Measurements from ENCODE around the gene PPP1R13L.
A peak's percentile ranks its signal among the peaks of the same experiment; 100 is the strongest.
"Not testable (repeated sequence)": the region's sequence is repeated elsewhere in the genome, so short reads cannot be mapped to it uniquely, and the experiment has no call there.

PPP1R13L gene

DNA sequence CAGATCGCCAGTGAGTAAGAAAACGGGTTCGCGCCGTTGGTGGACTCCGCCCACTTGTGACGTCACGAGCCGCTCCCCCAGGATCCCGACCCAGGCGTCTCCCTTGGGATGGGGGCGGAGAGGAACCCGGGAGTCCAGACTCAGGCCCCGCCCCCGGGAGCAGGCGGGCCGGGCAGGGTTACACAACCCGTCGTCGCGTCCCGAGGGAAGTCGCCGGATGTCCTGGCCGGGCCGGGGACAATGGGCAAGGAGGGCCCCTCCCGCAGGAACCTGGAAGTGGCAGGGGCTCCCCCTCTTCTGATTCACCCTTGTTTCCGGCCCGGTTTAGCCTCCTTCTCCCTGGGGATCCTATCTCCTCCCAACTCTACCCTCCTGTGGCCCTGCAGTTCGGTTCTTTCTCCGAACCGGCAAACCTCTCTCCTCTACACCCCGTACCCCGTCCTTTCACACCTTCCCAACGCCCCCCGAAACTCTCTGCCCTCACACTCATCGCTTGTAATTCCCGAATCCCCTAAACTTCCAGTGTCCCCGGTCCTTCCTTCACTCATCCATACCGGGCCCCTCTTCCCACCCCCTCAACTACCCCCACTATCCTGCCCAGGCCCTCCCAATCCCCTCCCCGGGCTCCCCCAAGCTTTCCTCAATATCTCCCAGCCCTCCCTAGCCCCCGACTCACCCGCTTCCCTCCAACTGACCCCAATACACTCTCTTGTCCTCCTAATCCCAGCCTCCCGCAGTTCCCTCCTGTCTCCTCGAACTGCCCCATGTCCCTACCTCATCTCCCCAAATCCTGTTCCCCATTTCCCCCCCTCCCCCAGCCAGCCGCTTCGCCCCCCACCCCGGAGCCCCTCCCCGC lies 38.8 kb upstream of the PPP1R13L start:
- Histone ChIP-seq H3K4me3 (ENCODE audit: low read depth in 1 of 2, low read length in 2 of 2) (peak overlapping the region in 1 of 2 donors; percentile 58), H3K27me3 (ENCODE audit: control insufficient read depth in 1 of 2, insufficient read depth in 2 of 2, low read length in 2 of 2) (no peaks in the 10 kb centered on the region), H3K9ac (ENCODE audit: low read length) (peak overlapping the region; percentile 44), H3K36me3 (ENCODE audit: insufficient read depth, low read length) (no peaks in the 10 kb centered on the region), H3K4me1 (ENCODE audit: insufficient read depth, low read length) (peaks cover 20% of the 10 kb centered on the region), H3K9me3 (ENCODE audit: low read length) (no peaks in the 10 kb centered on the region), H3K27ac (ENCODE audit: low read depth, low read length) (peak overlapping the region; percentile 63)

- Histone ChIP-seq H3K27me3 (ENCODE audit: control insufficient read depth in 1 of 2, insufficient read depth in 2 of 2, low read length in 2 of 2) (no peaks in the 10 kb centered on the region), H3K36me3 (ENCODE audit: insufficient read depth, low read length) (no peaks in the 10 kb centered on the region), H3K9me3 (ENCODE audit: low read length) (no peaks in the 10 kb centered on the region), H3K4me1 (ENCODE audit: insufficient read depth, low read length) (peaks cover 19% of the 10 kb centered on the region), H3K4me3 (ENCODE audit: low read depth in 1 of 2, low read length in 2 of 2) (peak overlapping the region in 1 of 2 donors; percentile 58), H3K27ac (ENCODE audit: low read depth, low read length) (no peak overlapping the region), H3K9ac (ENCODE audit: low read length) (peak overlapping the region; percentile 44)
Observed at GRCh38 chr19:45442778-45443461, 38.1 kb upstream of the PPP1R13L start.

- Histone ChIP-seq H3K4me1 (ENCODE audit: insufficient read depth, low read length) (peaks cover 19% of the 10 kb centered on the region), H3K36me3 (ENCODE audit: insufficient read depth, low read length) (no peaks in the 10 kb centered on the region), H3K27ac (ENCODE audit: low read depth, low read length) (no peak overlapping the region), H3K27me3 (ENCODE audit: control insufficient read depth in 1 of 2, insufficient read depth in 2 of 2, low read length in 2 of 2) (no peaks in the 10 kb centered on the region), H3K4me3 (ENCODE audit: low read depth in 1 of 2, low read length in 2 of 2) (no peak overlapping the region), H3K9me3 (ENCODE audit: low read length) (no peaks in the 10 kb centered on the region), H3K9ac (ENCODE audit: low read length) (no peak overlapping the region)
Observed at GRCh38 chr19:45442408-45442777, 37.5 kb upstream of the PPP1R13L start.

DNA sequence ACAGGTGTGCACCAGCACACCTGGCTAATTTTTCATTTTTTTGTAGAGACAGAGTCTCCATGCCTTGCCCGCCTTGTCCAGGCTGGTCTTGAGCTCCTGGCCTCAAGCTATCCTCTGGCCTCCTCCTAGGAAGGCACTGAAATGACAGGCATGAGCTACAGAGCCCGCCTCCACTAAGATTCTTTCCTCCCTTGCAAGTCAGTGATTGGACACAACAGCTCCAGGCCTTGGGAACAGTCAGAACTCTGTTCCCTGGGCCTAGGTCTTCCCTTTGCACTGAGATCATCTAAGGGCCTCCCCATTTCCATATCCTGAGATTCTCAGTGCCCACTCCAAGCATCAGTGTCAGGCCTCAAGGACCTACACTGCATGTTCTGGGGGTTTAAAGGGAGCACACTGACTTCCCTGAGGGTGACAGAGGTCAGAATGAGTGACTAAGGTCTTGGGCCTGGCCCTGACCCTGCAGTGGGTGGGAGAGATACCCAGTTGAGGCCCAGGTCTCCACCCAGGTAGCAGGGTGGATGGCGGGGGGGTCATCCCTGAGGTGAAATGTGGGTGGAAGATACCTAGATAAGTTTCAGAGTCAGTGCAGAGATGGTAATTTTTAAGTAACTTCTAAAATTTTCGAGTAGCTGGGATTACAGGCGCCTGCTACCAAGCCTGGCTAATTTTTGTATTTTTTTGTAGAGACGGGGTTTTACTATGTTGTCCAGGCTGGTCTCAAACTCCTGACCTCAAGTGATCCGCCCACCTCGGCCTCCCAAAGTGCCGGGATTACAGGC lies 36.2 kb upstream of the PPP1R13L start:
- no peaks in the 10 kb centered on the region for H3K9me3 ChIP-seq (ENCODE audit: low read length)
- no peak overlapping the region for H3K9ac ChIP-seq (ENCODE audit: low read length)
- H3K36me3 ChIP-seq (ENCODE audit: insufficient read depth, low read length), result no peaks in the 10 kb centered on the region
- H3K27me3 ChIP-seq (ENCODE audit: control insufficient read depth in 1 of 2, insufficient read depth in 2 of 2, low read length in 2 of 2), result no peaks in the 10 kb centered on the region
- peaks cover 19% of the 10 kb centered on the region for H3K4me1 ChIP-seq (ENCODE audit: insufficient read depth, low read length)
- H3K27ac ChIP-seq (ENCODE audit: low read depth, low read length), result no peak overlapping the region
- no peak overlapping the region for H3K4me3 ChIP-seq (ENCODE audit: low read depth in 1 of 2, low read length in 2 of 2)

- Histone ChIP-seq H3K4me3 (ENCODE audit: low read depth in 1 of 2, low read length in 2 of 2) (peak overlapping the region; percentile 11 to 53), H3K4me1 (ENCODE audit: insufficient read depth, low read length) (peaks cover 19% of the 10 kb centered on the region), H3K9ac (ENCODE audit: low read length) (peak overlapping the region; percentile 30), H3K9me3 (ENCODE audit: low read length) (no peaks in the 10 kb centered on the region), H3K27ac (ENCODE audit: low read depth, low read length) (peak overlapping the region; percentile 73), H3K36me3 (ENCODE audit: insufficient read depth, low read length) (no peaks in the 10 kb centered on the region), H3K27me3 (ENCODE audit: control insufficient read depth in 1 of 2, insufficient read depth in 2 of 2, low read length in 2 of 2) (no peaks in the 10 kb centered on the region)
Observed at GRCh38 chr19:45440259-45440638, 35.4 kb upstream of the PPP1R13L start.

- peak overlapping the region; percentile 30 for H3K9ac ChIP-seq (ENCODE audit: low read length)
- no peaks in the 10 kb centered on the region for H3K9me3 ChIP-seq (ENCODE audit: low read length)
- no peaks in the 10 kb centered on the region for H3K36me3 ChIP-seq (ENCODE audit: insufficient read depth, low read length)
- H3K27me3 ChIP-seq (ENCODE audit: control insufficient read depth in 1 of 2, insufficient read depth in 2 of 2, low read length in 2 of 2), result no peaks in the 10 kb centered on the region
- H3K4me3 ChIP-seq (ENCODE audit: low read depth in 1 of 2, low read length in 2 of 2), result peak overlapping the region; percentile 53 to 58
- peaks cover 16% of the 10 kb centered on the region for H3K4me1 ChIP-seq (ENCODE audit: insufficient read depth, low read length)
- H3K27ac ChIP-seq (ENCODE audit: low read depth, low read length), result peak overlapping the region; percentile 73
Observed at GRCh38 chr19:45439569-45440258, 34.8 kb upstream of the PPP1R13L start.

- no peak overlapping the region for H3K9ac ChIP-seq (ENCODE audit: low read length)
Observed at GRCh38 chr19:45439190-45439568, 34.3 kb upstream of the PPP1R13L start.

GRCh38 chr19:45437328-45437727 lies 32.5 kb upstream of the PPP1R13L start:
- Histone ChIP-seq H3K36me3 (ENCODE audit: insufficient read depth, low read length) (no peaks in the 10 kb centered on the region), H3K9ac (ENCODE audit: low read length) (no peak overlapping the region), H3K4me3 (ENCODE audit: low read depth in 1 of 2, low read length in 2 of 2) (no peak overlapping the region), H3K9me3 (ENCODE audit: low read length) (no peaks in the 10 kb centered on the region), H3K27ac (ENCODE audit: low read depth, low read length) (no peak overlapping the region), H3K27me3 (ENCODE audit: control insufficient read depth in 1 of 2, insufficient read depth in 2 of 2, low read length in 2 of 2) (no peaks in the 10 kb centered on the region), H3K4me1 (ENCODE audit: insufficient read depth, low read length) (peaks cover 7% of the 10 kb centered on the region)

More at GRCh38 chr19:45439190-45439568, 34.3 kb upstream of the PPP1R13L start:
- no peaks in the 10 kb centered on the region for H3K36me3 ChIP-seq (ENCODE audit: insufficient read depth, low read length)
- peaks cover 13% of the 10 kb centered on the region for H3K4me1 ChIP-seq (ENCODE audit: insufficient read depth, low read length)
- no peaks in the 10 kb centered on the region for H3K27me3 ChIP-seq (ENCODE audit: control insufficient read depth in 1 of 2, insufficient read depth in 2 of 2, low read length in 2 of 2)
- H3K9me3 ChIP-seq (ENCODE audit: low read length), result no peaks in the 10 kb centered on the region
- peak overlapping the region in 1 of 2 donors; percentile 58 for H3K4me3 ChIP-seq (ENCODE audit: low read depth in 1 of 2, low read length in 2 of 2)
- peak overlapping the region; percentile 73 for H3K27ac ChIP-seq (ENCODE audit: low read depth, low read length)

GRCh38 chr19:45432543-45432942 lies 27.7 kb upstream of the PPP1R13L start:
- H3K36me3 ChIP-seq (ENCODE audit: insufficient read depth, low read length); H3K27me3 ChIP-seq (ENCODE audit: control insufficient read depth in 1 of 2, insufficient read depth in 2 of 2, low read length in 2 of 2); H3K9ac ChIP-seq (ENCODE audit: low read length); H3K9me3 ChIP-seq (ENCODE audit: low read length); H3K4me3 ChIP-seq (ENCODE audit: low read depth in 1 of 2, low read length in 2 of 2); H3K4me1 ChIP-seq (ENCODE audit: insufficient read depth, low read length); H3K27ac ChIP-seq (ENCODE audit: low read depth, low read length): not testable (repeated sequence)

DNA sequence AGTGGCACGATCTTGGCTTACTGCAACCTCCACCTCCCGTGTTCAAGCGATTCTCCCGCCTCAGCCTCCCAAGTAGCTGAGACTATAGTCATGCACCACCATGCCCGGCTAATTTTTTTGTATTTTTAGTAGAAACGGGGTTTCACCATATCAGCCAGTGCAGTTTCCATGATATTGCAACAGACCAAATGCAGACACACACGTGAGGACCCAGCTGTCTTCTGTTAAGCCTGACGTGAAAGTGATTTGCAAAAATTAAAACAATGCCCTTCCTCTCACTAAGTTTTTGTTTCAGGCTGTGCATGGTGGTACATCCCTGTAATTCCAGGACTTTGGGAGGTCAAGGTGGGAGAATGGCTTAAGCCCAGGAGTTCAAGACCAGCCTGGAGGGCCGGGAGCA lies 26.1 kb upstream of the PPP1R13L start:
- H3K27me3 ChIP-seq (ENCODE audit: control insufficient read depth in 1 of 2, insufficient read depth in 2 of 2, low read length in 2 of 2); H3K4me3 ChIP-seq (ENCODE audit: low read depth in 1 of 2, low read length in 2 of 2); H3K36me3 ChIP-seq (ENCODE audit: insufficient read depth, low read length); H3K4me1 ChIP-seq (ENCODE audit: insufficient read depth, low read length); H3K9me3 ChIP-seq (ENCODE audit: low read length); H3K9ac ChIP-seq (ENCODE audit: low read length); H3K27ac ChIP-seq (ENCODE audit: low read depth, low read length): not testable (repeated sequence)

- H3K27ac ChIP-seq (ENCODE audit: low read depth, low read length), result not testable (repeated sequence)
Observed at GRCh38 chr19:45429896-45430295, 25.0 kb upstream of the PPP1R13L start.

More at GRCh38 chr19:45429896-45430295, 25.0 kb upstream of the PPP1R13L start:
- H3K36me3 ChIP-seq (ENCODE audit: insufficient read depth, low read length); H3K9ac ChIP-seq (ENCODE audit: low read length); H3K27me3 ChIP-seq (ENCODE audit: control insufficient read depth in 1 of 2, insufficient read depth in 2 of 2, low read length in 2 of 2); H3K4me1 ChIP-seq (ENCODE audit: insufficient read depth, low read length); H3K9me3 ChIP-seq (ENCODE audit: low read length); H3K4me3 ChIP-seq (ENCODE audit: low read depth in 1 of 2, low read length in 2 of 2): not testable (repeated sequence)

Data from muscle layer of colon (tissue), 2 donors.